Neural crest cell (in vitro differentiated cells): Measurements from ENCODE around the gene WNT9A. TPM values are rescaled to one million over a fixed set of nuclear protein-coding genes. Genes with fewer than 3 reads are reported as not detected.

Source experiments
- DNase-seq: peaks from one replicate; pipeline ENCODE4 v3.0.0; 2021; ENCODE audit warnings: low read depth, mixed read lengths, low spot score
- H3K27ac Mint-ChIP-seq: one replicate; pipeline ENCODE4 v1.8.0; 2021; ENCODE audit warnings: mild to moderate bottlenecking, mixed read lengths; ENCODE audit not compliant: unreplicated experiment
- H3K27me3 Mint-ChIP-seq: 2 replicates; pipeline ENCODE4 v1.8.0; 2021; ENCODE audit warnings: low read depth, mild to moderate bottlenecking, mixed read lengths
- H3K36me3 Mint-ChIP-seq: 2 replicates; pipeline ENCODE4 v1.8.0; 2021; ENCODE audit warnings: low read depth, mild to moderate bottlenecking, mixed read lengths
- H3K4me1 Mint-ChIP-seq: 2 replicates; pipeline ENCODE4 v1.8.0; 2021; ENCODE audit warnings: mixed read lengths
- H3K4me3 Mint-ChIP-seq: one replicate; pipeline ENCODE4 v1.8.0; 2021; ENCODE audit warnings: mild to moderate bottlenecking, mixed read lengths
- H3K9me3 Mint-ChIP-seq: 2 replicates; pipeline ENCODE4 v1.8.0; 2021; ENCODE audit warnings: mixed read lengths
- CTCF ChIP-seq: fragments of 200-600 bp; sonication (generic); conservative IDR thresholded peaks from 2 replicates; pipeline ENCODE4 v1.5.0; 2021; ENCODE audit warnings: antibody characterized with exemption, mild to moderate bottlenecking
- total RNA-seq: library from RNA; stranded (reverse); gene quantifications from 2 replicates; pipeline ENCODE4 v1.2.1, GENCODE V29; 2021

The WNT9A gene
- total RNA-seq, 1 donor from 2014 or later: 0.54 TPM

- H3K4me3 Mint-ChIP-seq: no peak overlapping the region
- TF ChIP-seq CTCF: no peak
- no peaks in the 10 kb centered on the region for H3K36me3 Mint-ChIP-seq
- no peaks in the 10 kb centered on the region for H3K9me3 Mint-ChIP-seq
- no peaks in the 10 kb centered on the region for H3K27me3 Mint-ChIP-seq
- peak; percentile 1 for DNase-seq
- H3K27ac Mint-ChIP-seq: no peak overlapping the region
- peaks cover 15% of the 10 kb centered on the region for H3K4me1 Mint-ChIP-seq
These were observed 56.3 kb downstream of the WNT9A start for GRCh38 chr1:227891223-227891954.

- Mint-ChIP-seq H3K27ac (no peak overlapping the region), H3K36me3 (no peaks in the 10 kb centered on the region), H3K27me3 (no peaks in the 10 kb centered on the region), H3K4me3 (no peak overlapping the region), H3K9me3 (no peaks in the 10 kb centered on the region), H3K4me1 (peaks cover 9% of the 10 kb centered on the region)
- no peak for TF ChIP-seq CTCF
- no peak for DNase-seq
These were observed 57.1 kb downstream of the WNT9A start for GRCh38 chr1:227890451-227891222.

GRCh38 chr1:227889863-227890405 is 57.8 kb downstream of the WNT9A start:
- no peak for TF ChIP-seq CTCF
- no peaks in the 10 kb centered on the region for H3K9me3 Mint-ChIP-seq
- no peak overlapping the region for H3K4me3 Mint-ChIP-seq
- no peak for DNase-seq
- H3K27me3 Mint-ChIP-seq: no peaks in the 10 kb centered on the region
- no peaks in the 10 kb centered on the region for H3K36me3 Mint-ChIP-seq
- no peak overlapping the region for H3K27ac Mint-ChIP-seq
- peaks cover 9% of the 10 kb centered on the region for H3K4me1 Mint-ChIP-seq

- Mint-ChIP-seq H3K27me3 (no peaks in the 10 kb centered on the region), H3K9me3 (no peaks in the 10 kb centered on the region), H3K36me3 (no peaks in the 10 kb centered on the region), H3K27ac (no peak overlapping the region), H3K4me1 (peaks cover 9% of the 10 kb centered on the region), H3K4me3 (no peak overlapping the region)
- no peak for TF ChIP-seq CTCF
- DNase-seq: no peak
These were observed 58.5 kb downstream of the WNT9A start for GRCh38 chr1:227889047-227889862.

GRCh38 chr1:227888404-227889046 is 59.2 kb downstream of the WNT9A start:
- no peaks in the 10 kb centered on the region for H3K27me3 Mint-ChIP-seq
- no peak overlapping the region for H3K27ac Mint-ChIP-seq
- H3K36me3 Mint-ChIP-seq: no peaks in the 10 kb centered on the region
- no peaks in the 10 kb centered on the region for H3K9me3 Mint-ChIP-seq
- H3K4me1 Mint-ChIP-seq: peaks cover 4% of the 10 kb centered on the region
- no peak overlapping the region for H3K4me3 Mint-ChIP-seq
- no peak for TF ChIP-seq CTCF
- DNase-seq: no peak
